ENCODE results near the gene LYL1. TPM values are rescaled to one million over a fixed set of nuclear protein-coding genes. Genes with fewer than 3 reads are reported as not detected.

The LYL1 gene
- total RNA-seq, 1 donor from 2014 or later, result 11.7 TPM

- DNase-seq (ENCODE audit: low spot score), result no peak
Measured at GRCh38 chr19:13092606-13093235, 9.9 kb downstream of the LYL1 start.

GRCh38 chr19:13092158-13092543 lies 10.5 kb downstream of the LYL1 start:
- no peak for DNase-seq (ENCODE audit: low spot score)

- peak; percentile 63 for DNase-seq (ENCODE audit: low spot score)
Measured at GRCh38 chr19:13091400-13092157, 11.1 kb downstream of the LYL1 start.

- no peak for DNase-seq (ENCODE audit: low spot score)
Measured at GRCh38 chr19:13090511-13091231, 12.0 kb downstream of the LYL1 start.

- DNase-seq (ENCODE audit: low spot score), result no peak
Measured at GRCh38 chr19:13089857-13090507, 12.7 kb downstream of the LYL1 start.

GRCh38 chr19:13089139-13089856 lies 13.4 kb downstream of the LYL1 start:
- no peak for DNase-seq (ENCODE audit: low spot score)

- no peak for DNase-seq (ENCODE audit: low spot score)
Measured at GRCh38 chr19:13087795-13088537, 14.7 kb downstream of the LYL1 start.

- no peak for DNase-seq (ENCODE audit: low spot score)
Measured at GRCh38 chr19:13087295-13087694, 15.4 kb downstream of the LYL1 start.

- no peak for DNase-seq (ENCODE audit: low spot score)
Measured at GRCh38 chr19:13086341-13086740, 16.3 kb downstream of the LYL1 start.

- no peak for DNase-seq (ENCODE audit: low spot score)
Measured at GRCh38 chr19:13085666-13086065, 17.0 kb downstream of the LYL1 start.

GRCh38 chr19:13083627-13084026 lies 19.0 kb downstream of the LYL1 start:
- no peak for DNase-seq (ENCODE audit: low spot score)

GRCh38 chr19:13083008-13083404 lies 19.7 kb downstream of the LYL1 start:
- DNase-seq (ENCODE audit: low spot score), result no peak

GRCh38 chr19:13082192-13083007 lies 20.3 kb downstream of the LYL1 start:
- peak; percentile 62 for DNase-seq (ENCODE audit: low spot score)

- DNase-seq (ENCODE audit: low spot score), result no peak
Measured at GRCh38 chr19:13079542-13079986, 23.1 kb downstream of the LYL1 start.

- no peak for DNase-seq (ENCODE audit: low spot score)
Measured at GRCh38 chr19:13078897-13079541, 23.6 kb downstream of the LYL1 start.

- no peak for DNase-seq (ENCODE audit: low spot score)
Measured at GRCh38 chr19:13078381-13078780, 24.3 kb downstream of the LYL1 start.

GRCh38 chr19:13077240-13077639 lies 25.4 kb downstream of the LYL1 start:
- DNase-seq (ENCODE audit: low spot score), result no peak

GRCh38 chr19:13076787-13077186 lies 25.9 kb downstream of the LYL1 start:
- no peak for DNase-seq (ENCODE audit: low spot score)

GRCh38 chr19:13076320-13076719 lies 26.3 kb downstream of the LYL1 start:
- DNase-seq (ENCODE audit: low spot score), result no peak
